Astrocyte (in vitro differentiated cells and primary cell): ENCODE measurements around the gene SLC25A13. TPM values are rescaled to one million over a fixed set of nuclear protein-coding genes. Genes with fewer than 3 reads are reported as not detected.

ENCODE experiments used
- DNase-seq: peaks from one replicate; pipeline ENCODE4 v3.0.0-alpha.2; 2010; ENCODE audit warnings: low read depth
- FAIRE-seq: peaks from 2 replicates; lab custom pipeline; 2011; peaks lifted over from hg19 to GRCh38; lab: Jason Lieb, UNC
- H2AFZ ChIP-seq: 2 replicates; pipeline ENCODE4 v1.6.0; 2012; ENCODE audit warnings: low read depth, low read length, inconsistent platforms
- H3K27ac ChIP-seq: 2 replicates; pipeline ENCODE4 v1.5.1; 2011; ENCODE audit warnings: low read depth, low read length, inconsistent platforms
- H3K27me3 ChIP-seq: 2 replicates; pipeline ENCODE4 v1.6.0; 2011; ENCODE audit warnings: low read length, inconsistent platforms; ENCODE audit not compliant: insufficient read depth
- H3K36me3 ChIP-seq: 2 replicates; pipeline ENCODE4 v1.5.1; 2011; ENCODE audit warnings: low read length, inconsistent platforms; ENCODE audit not compliant: insufficient read depth
- H3K4me1 ChIP-seq: 2 replicates; pipeline ENCODE4 v1.5.1; 2011; ENCODE audit warnings: low read length, inconsistent platforms; ENCODE audit not compliant: insufficient read depth
- H3K4me2 ChIP-seq: 2 replicates; pipeline ENCODE4 v1.6.0; 2012; ENCODE audit warnings: low read length, inconsistent platforms
- H3K4me3 ChIP-seq: 2 replicates; pipeline ENCODE4 v1.5.1; 2011; ENCODE audit warnings: low read depth, mild to moderate bottlenecking, low read length, inconsistent platforms; ENCODE audit not compliant: insufficient read depth
- H3K79me2 ChIP-seq: 2 replicates; pipeline ENCODE4 v1.6.0; 2012; ENCODE audit warnings: mild to moderate bottlenecking, low read length, inconsistent platforms; ENCODE audit not compliant: insufficient read depth
- H3K9ac ChIP-seq: 2 replicates; pipeline ENCODE4 v1.6.0; 2012; ENCODE audit warnings: mild to moderate bottlenecking, low read length, inconsistent platforms
- H3K9me3 ChIP-seq: 2 replicates; pipeline ENCODE4 v1.5.1; 2012; ENCODE audit warnings: low read depth, mild to moderate bottlenecking, low read length, inconsistent platforms; ENCODE audit not compliant: insufficient read depth
- H4K20me1 ChIP-seq: 2 replicates; pipeline ENCODE4 v1.6.0; 2012; ENCODE audit warnings: low read length, inconsistent platforms; ENCODE audit not compliant: insufficient read depth
- H3K27ac Mint-ChIP-seq: one replicate; pipeline ENCODE4 v1.8.0; 2021; ENCODE audit warnings: mild to moderate bottlenecking, mixed read lengths; ENCODE audit not compliant: unreplicated experiment
- H3K27me3 Mint-ChIP-seq: one replicate; pipeline ENCODE4 v1.8.0; 2021; ENCODE audit warnings: low read depth, mixed read lengths; ENCODE audit not compliant: unreplicated experiment
- H3K36me3 Mint-ChIP-seq: one replicate; pipeline ENCODE4 v1.8.0; 2021; ENCODE audit warnings: low read depth, mixed read lengths; ENCODE audit not compliant: unreplicated experiment
- H3K4me1 Mint-ChIP-seq: one replicate; pipeline ENCODE4 v1.8.0; 2021; ENCODE audit warnings: low read depth, mixed read lengths; ENCODE audit not compliant: unreplicated experiment
- H3K4me3 Mint-ChIP-seq: one replicate; pipeline ENCODE4 v1.8.0; 2021; ENCODE audit warnings: mild to moderate bottlenecking, moderate library complexity, mixed read lengths; ENCODE audit not compliant: unreplicated experiment
- H3K9me3 Mint-ChIP-seq: one replicate; pipeline ENCODE4 v1.8.0; 2021; ENCODE audit warnings: mild to moderate bottlenecking, mixed read lengths; ENCODE audit not compliant: unreplicated experiment
- EZH2 ChIP-seq: IDR thresholded peaks from 2 replicates; pipeline ENCODE4 v1.6.1; 2012; ENCODE audit warnings: mild to moderate bottlenecking, low read length, inconsistent platforms; ENCODE audit not compliant: insufficient read depth
- total RNA-seq: library from RNA; stranded (reverse); gene quantifications from 2 replicates; pipeline ENCODE4 v1.2.1, GENCODE V29; 2021
- TF ChIP-seq, protein P1 (sequence below): IDR thresholded peaks from 2 replicates; pipeline ENCODE4 v1.5.1; 2011; ENCODE audit warnings: low read depth, mild to moderate bottlenecking, inconsistent platforms, low read length, moderate library complexity; ENCODE audit not compliant: insufficient read depth

Gene SLC25A13
- total RNA-seq, 1 donor from 2014 or later: 58.1 TPM

DNA sequence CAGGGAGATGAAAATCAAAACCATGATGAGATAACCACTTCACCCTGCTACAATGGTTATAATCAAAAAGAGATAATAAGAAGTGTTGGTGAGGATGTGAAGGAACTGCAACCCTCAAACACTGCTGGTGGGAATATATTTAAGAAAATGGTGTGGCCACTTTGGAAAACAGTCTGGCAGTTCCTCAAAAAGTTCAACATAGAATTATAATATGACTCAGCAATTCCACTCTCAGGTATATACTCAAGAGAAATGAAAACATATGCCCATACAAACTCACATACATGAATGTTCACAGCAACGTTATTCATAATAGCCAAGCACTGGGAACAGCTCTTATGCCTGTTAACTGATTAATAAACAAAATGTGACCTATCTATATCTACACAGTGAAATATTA is 104.8 kb downstream of the SLC25A13 start:
- Histone ChIP-seq H3K9me3 (no peaks in the 10 kb centered on the region), H3K27ac (no peak overlapping the region), H3K4me1 (no peaks in the 10 kb centered on the region), H2AFZ (no peak overlapping the region), H4K20me1 (no peaks in the 10 kb centered on the region), H3K4me2 (no peak overlapping the region), H3K79me2 (no peaks in the 10 kb centered on the region), H3K9ac (no peak overlapping the region), H3K36me3 (no peaks in the 10 kb centered on the region), H3K4me3 (no peak overlapping the region), H3K27me3 (no peaks in the 10 kb centered on the region)
- FAIRE-seq (no peak), DNase-seq (no peak)
- peaks cover 12% of the 10 kb centered on the region for H3K4me1 Mint-ChIP-seq
- no peaks in the 10 kb centered on the region for H3K9me3 Mint-ChIP-seq
- H3K36me3 Mint-ChIP-seq: no peaks in the 10 kb centered on the region
- no peak for TF ChIP-seq EZH2
- TF ChIP-seq, protein P1, sequence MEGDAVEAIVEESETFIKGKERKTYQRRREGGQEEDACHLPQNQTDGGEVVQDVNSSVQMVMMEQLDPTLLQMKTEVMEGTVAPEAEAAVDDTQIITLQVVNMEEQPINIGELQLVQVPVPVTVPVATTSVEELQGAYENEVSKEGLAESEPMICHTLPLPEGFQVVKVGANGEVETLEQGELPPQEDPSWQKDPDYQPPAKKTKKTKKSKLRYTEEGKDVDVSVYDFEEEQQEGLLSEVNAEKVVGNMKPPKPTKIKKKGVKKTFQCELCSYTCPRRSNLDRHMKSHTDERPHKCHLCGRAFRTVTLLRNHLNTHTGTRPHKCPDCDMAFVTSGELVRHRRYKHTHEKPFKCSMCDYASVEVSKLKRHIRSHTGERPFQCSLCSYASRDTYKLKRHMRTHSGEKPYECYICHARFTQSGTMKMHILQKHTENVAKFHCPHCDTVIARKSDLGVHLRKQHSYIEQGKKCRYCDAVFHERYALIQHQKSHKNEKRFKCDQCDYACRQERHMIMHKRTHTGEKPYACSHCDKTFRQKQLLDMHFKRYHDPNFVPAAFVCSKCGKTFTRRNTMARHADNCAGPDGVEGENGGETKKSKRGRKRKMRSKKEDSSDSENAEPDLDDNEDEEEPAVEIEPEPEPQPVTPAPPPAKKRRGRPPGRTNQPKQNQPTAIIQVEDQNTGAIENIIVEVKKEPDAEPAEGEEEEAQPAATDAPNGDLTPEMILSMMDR: no peak
- no peak overlapping the region for H3K4me3 Mint-ChIP-seq
- no peaks in the 10 kb centered on the region for H3K27me3 Mint-ChIP-seq
- peak overlapping the region; percentile 29 for H3K27ac Mint-ChIP-seq

DNA sequence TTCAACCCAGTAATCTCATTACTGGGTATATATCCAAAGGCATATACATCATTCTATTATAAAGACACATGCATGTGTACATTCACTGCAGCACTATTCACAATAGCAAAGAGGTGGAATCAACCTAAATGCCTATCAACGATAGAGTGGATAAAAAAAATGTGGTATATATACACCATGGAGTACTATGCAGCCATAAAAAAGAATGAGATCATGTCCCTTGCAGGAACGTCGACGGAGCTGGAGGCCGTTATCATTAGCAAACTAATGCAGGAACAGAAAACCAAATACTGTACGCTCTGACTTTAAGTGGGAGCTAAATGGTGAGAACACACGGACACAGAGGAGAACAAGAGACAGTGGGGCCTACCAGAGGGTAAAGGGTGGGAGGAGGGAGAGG is 105.5 kb downstream of the SLC25A13 start:
- Histone ChIP-seq H3K27me3 (no peaks in the 10 kb centered on the region), H2AFZ (no peak overlapping the region), H3K9ac (no peak overlapping the region), H3K4me1 (no peaks in the 10 kb centered on the region), H4K20me1 (no peaks in the 10 kb centered on the region), H3K79me2 (no peaks in the 10 kb centered on the region), H3K9me3 (no peaks in the 10 kb centered on the region), H3K4me2 (no peak overlapping the region), H3K4me3 (no peak overlapping the region), H3K27ac (no peak overlapping the region), H3K36me3 (no peaks in the 10 kb centered on the region)
- no peaks in the 10 kb centered on the region for H3K36me3 Mint-ChIP-seq
- TF ChIP-seq EZH2: no peak
- TF ChIP-seq, protein P1: no peak
- FAIRE-seq (no peak), DNase-seq (no peak)
- H3K27me3 Mint-ChIP-seq: no peaks in the 10 kb centered on the region
- H3K27ac Mint-ChIP-seq: no peak overlapping the region
- no peak overlapping the region for H3K4me3 Mint-ChIP-seq
- no peaks in the 10 kb centered on the region for H3K9me3 Mint-ChIP-seq
- peaks cover 12% of the 10 kb centered on the region for H3K4me1 Mint-ChIP-seq

DNA sequence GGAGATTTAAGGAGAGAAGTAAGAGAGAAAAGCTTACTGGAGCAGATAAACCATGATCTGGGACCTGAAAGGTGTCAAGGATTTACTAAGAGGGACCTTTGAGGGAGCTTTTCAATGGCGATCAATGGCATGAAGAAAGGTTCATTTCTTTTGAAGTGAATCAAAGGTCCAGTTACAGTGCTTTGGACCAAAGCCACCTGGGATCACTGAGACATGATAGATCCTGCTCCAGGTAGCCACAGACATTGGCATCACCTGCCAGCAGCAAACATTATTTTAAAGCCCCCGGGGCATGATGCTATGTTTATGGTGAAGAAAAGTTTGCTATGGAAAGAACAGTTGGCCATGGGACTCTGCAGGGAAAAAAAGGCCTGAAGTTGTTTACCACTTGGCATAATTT is 109.4 kb downstream of the SLC25A13 start:
- Mint-ChIP-seq H3K27me3 (no peaks in the 10 kb centered on the region), H3K9me3 (no peaks in the 10 kb centered on the region), H3K27ac (no peak overlapping the region), H3K4me3 (no peak overlapping the region), H3K36me3 (no peaks in the 10 kb centered on the region), H3K4me1 (no peaks in the 10 kb centered on the region)
- FAIRE-seq (no peak), DNase-seq (no peak)
- TF ChIP-seq, protein P1: no peak
- TF ChIP-seq EZH2: no peak
- no peak overlapping the region for H3K4me2 ChIP-seq
- H3K4me1 ChIP-seq: no peaks in the 10 kb centered on the region
- no peak overlapping the region for H3K27ac ChIP-seq
- H3K9ac ChIP-seq: no peak overlapping the region
- no peaks in the 10 kb centered on the region for H3K36me3 ChIP-seq
- H2AFZ ChIP-seq: no peak overlapping the region
- H3K79me2 ChIP-seq: no peaks in the 10 kb centered on the region
- no peaks in the 10 kb centered on the region for H4K20me1 ChIP-seq
- no peak overlapping the region for H3K4me3 ChIP-seq
- no peaks in the 10 kb centered on the region for H3K27me3 ChIP-seq
- H3K9me3 ChIP-seq: no peaks in the 10 kb centered on the region
